ENCODE results near the gene NUP107.
A peak's percentile ranks its signal among the peaks of the same experiment; 100 is the strongest.

NUP107 gene

GRCh38 chr12:68768431-68768939, 81.7 kb downstream of the NUP107 start:
- Histone ChIP-seq H3K79me2 (ENCODE audit: control insufficient read depth, low read length) (0 out of 2 replicates have a peak, but pooled peaks cover 7% of the 10 kb centered on the region), H3K9me3 (ENCODE audit: control insufficient read depth, insufficient read depth, low read length) (no peaks in the 10 kb centered on the region), H3K36me3 (ENCODE audit: control insufficient read depth, low read length) (peaks cover 43% of the 10 kb centered on the region), H3K4me2 (ENCODE audit: low read length) (no peak overlapping the region), H4K20me1 (ENCODE audit: control insufficient read depth, insufficient read depth, low read depth, low read length) (no peaks in the 10 kb centered on the region), H3F3A (ENCODE audit: control insufficient read depth, insufficient read depth) (peaks cover 41% of the 10 kb centered on the region), H3K27me3 (ENCODE audit: control insufficient read depth, low read length) (no peaks in the 10 kb centered on the region), H3K4me1 (ENCODE audit: control insufficient read depth, low read length) (peaks cover 80% of the 10 kb centered on the region), H3K9me2 (replicated peaks; ENCODE audit: control insufficient read depth, low read length) (no peaks in the 10 kb centered on the region), H3K4me3 (ENCODE audit: low read length) (no peak overlapping the region), H3K27ac (ENCODE audit: low read depth, low read length) (peak overlapping the region; percentile 42)
- TF ChIP-seq, protein P1, sequence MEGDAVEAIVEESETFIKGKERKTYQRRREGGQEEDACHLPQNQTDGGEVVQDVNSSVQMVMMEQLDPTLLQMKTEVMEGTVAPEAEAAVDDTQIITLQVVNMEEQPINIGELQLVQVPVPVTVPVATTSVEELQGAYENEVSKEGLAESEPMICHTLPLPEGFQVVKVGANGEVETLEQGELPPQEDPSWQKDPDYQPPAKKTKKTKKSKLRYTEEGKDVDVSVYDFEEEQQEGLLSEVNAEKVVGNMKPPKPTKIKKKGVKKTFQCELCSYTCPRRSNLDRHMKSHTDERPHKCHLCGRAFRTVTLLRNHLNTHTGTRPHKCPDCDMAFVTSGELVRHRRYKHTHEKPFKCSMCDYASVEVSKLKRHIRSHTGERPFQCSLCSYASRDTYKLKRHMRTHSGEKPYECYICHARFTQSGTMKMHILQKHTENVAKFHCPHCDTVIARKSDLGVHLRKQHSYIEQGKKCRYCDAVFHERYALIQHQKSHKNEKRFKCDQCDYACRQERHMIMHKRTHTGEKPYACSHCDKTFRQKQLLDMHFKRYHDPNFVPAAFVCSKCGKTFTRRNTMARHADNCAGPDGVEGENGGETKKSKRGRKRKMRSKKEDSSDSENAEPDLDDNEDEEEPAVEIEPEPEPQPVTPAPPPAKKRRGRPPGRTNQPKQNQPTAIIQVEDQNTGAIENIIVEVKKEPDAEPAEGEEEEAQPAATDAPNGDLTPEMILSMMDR (IDR thresholded peaks at IDR 0.05; ENCODE audit: low read depth, low read length, poor library complexity, severe bottlenecking) = no peak
- no peak for TF ChIP-seq EZH2phosphoT487 (IDR thresholded peaks at IDR 0.05; ENCODE audit: borderline replicate concordance, low read length)

- no peaks in the 10 kb centered on the region for H4K20me1 ChIP-seq (ENCODE audit: control insufficient read depth, insufficient read depth, low read depth, low read length)
- no peaks in the 10 kb centered on the region for H3K27me3 ChIP-seq (ENCODE audit: control insufficient read depth, low read length)
- no peaks in the 10 kb centered on the region for H3K9me3 ChIP-seq (ENCODE audit: control insufficient read depth, insufficient read depth, low read length)
- TF ChIP-seq, protein P1 (IDR thresholded peaks at IDR 0.05; ENCODE audit: low read depth, low read length, poor library complexity, severe bottlenecking) = no peak
- TF ChIP-seq EZH2phosphoT487 (IDR thresholded peaks at IDR 0.05; ENCODE audit: borderline replicate concordance, low read length) = no peak
- peak overlapping the region; percentile 94 for H3K27ac ChIP-seq (ENCODE audit: low read depth, low read length)
- 0 out of 2 replicates have a peak, but pooled peaks cover 4% of the 10 kb centered on the region for H3K79me2 ChIP-seq (ENCODE audit: control insufficient read depth, low read length)
- H3K36me3 ChIP-seq (ENCODE audit: control insufficient read depth, low read length) = peaks cover 35% of the 10 kb centered on the region
- peak overlapping the region; percentile 23; the same call in 1 of the 2 replicates for H3K4me2 ChIP-seq (ENCODE audit: low read length)
- peaks cover 80% of the 10 kb centered on the region for H3K4me1 ChIP-seq (ENCODE audit: control insufficient read depth, low read length)
- 0 out of 2 replicates have a peak overlapping the region, but pooled peaks have one; percentile 6 for H3K4me3 ChIP-seq (ENCODE audit: low read length)
- no peaks in the 10 kb centered on the region for H3K9me2 ChIP-seq (replicated peaks; ENCODE audit: control insufficient read depth, low read length)
- H3F3A ChIP-seq (ENCODE audit: control insufficient read depth, insufficient read depth) = peaks cover 48% of the 10 kb centered on the region
Observed at GRCh38 chr12:68769941-68770340, 83.2 kb downstream of the NUP107 start.

- no peaks in the 10 kb centered on the region for H4K20me1 ChIP-seq (ENCODE audit: control insufficient read depth, insufficient read depth, low read depth, low read length)
- H3K4me1 ChIP-seq (ENCODE audit: control insufficient read depth, low read length) = peaks cover 80% of the 10 kb centered on the region
- 0 out of 2 replicates have a peak, but pooled peaks cover 5% of the 10 kb centered on the region for H3K79me2 ChIP-seq (ENCODE audit: control insufficient read depth, low read length)
- H3K4me2 ChIP-seq (ENCODE audit: low read length) = peak overlapping the region; percentile 23
- no peak for TF ChIP-seq EZH2phosphoT487 (IDR thresholded peaks at IDR 0.05; ENCODE audit: borderline replicate concordance, low read length)
- TF ChIP-seq, protein P1 (IDR thresholded peaks at IDR 0.05; ENCODE audit: low read depth, low read length, poor library complexity, severe bottlenecking) = no peak
- H3K9me3 ChIP-seq (ENCODE audit: control insufficient read depth, insufficient read depth, low read length) = no peaks in the 10 kb centered on the region
- peaks cover 46% of the 10 kb centered on the region for H3F3A ChIP-seq (ENCODE audit: control insufficient read depth, insufficient read depth)
- no peaks in the 10 kb centered on the region for H3K9me2 ChIP-seq (replicated peaks; ENCODE audit: control insufficient read depth, low read length)
- H3K27ac ChIP-seq (ENCODE audit: low read depth, low read length) = peak overlapping the region; percentile 94
- H3K4me3 ChIP-seq (ENCODE audit: low read length) = no peak overlapping the region; the same call in 1 of the 2 replicates
- H3K36me3 ChIP-seq (ENCODE audit: control insufficient read depth, low read length) = peaks cover 25% of the 10 kb centered on the region
- no peaks in the 10 kb centered on the region for H3K27me3 ChIP-seq (ENCODE audit: control insufficient read depth, low read length)
Observed at GRCh38 chr12:68771223-68771925, 84.6 kb downstream of the NUP107 start.

All from DOHH2 (cell line).